ENCODE measurements around the gene MGAT4A.

DNA sequence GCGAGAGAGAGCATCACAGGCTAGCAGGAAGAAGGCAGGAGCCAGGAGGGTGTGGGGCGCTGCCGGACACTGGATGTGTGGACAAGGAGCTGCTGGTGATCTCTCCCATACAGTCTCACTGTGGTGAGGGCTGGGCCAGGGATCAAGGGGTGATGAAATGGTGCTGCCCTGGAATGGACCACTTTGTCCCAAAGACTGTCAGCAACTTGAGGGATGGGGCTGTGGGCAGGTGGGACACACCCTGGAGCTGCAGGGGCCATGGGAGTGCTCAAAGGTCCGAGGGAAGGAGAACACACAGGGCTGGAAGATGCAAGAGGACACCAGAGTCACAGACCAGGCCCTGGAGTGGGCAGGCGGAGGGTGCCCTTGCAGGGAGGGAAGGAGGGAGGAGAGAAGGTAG lies 160.6 kb downstream of the MGAT4A start:
- no peak for TF ChIP-seq ARNTL (CRISPR knock-in tag; IDR thresholded peaks at IDR 0.05; ENCODE audit: borderline replicate concordance, low read depth)
- TF ChIP-seq, protein P1, sequence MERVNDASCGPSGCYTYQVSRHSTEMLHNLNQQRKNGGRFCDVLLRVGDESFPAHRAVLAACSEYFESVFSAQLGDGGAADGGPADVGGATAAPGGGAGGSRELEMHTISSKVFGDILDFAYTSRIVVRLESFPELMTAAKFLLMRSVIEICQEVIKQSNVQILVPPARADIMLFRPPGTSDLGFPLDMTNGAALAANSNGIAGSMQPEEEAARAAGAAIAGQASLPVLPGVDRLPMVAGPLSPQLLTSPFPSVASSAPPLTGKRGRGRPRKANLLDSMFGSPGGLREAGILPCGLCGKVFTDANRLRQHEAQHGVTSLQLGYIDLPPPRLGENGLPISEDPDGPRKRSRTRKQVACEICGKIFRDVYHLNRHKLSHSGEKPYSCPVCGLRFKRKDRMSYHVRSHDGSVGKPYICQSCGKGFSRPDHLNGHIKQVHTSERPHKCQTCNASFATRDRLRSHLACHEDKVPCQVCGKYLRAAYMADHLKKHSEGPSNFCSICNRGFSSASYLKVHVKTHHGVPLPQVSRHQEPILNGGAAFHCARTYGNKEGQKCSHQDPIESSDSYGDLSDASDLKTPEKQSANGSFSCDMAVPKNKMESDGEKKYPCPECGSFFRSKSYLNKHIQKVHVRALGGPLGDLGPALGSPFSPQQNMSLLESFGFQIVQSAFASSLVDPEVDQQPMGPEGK (CRISPR knock-in tag; IDR thresholded peaks at IDR 0.05; ENCODE audit: borderline replicate concordance), result no peak
- TF ChIP-seq TCF4 (CRISPR knock-in tag; IDR thresholded peaks at IDR 0.05; ENCODE audit: borderline replicate concordance), result no peak
- TF ChIP-seq TOX (CRISPR knock-in tag; IDR thresholded peaks at IDR 0.05; ENCODE audit: borderline replicate concordance), result no peak
- TF ChIP-seq ZFP30 (CRISPR knock-in tag; IDR thresholded peaks at IDR 0.05), result no peak
- no peak for TF ChIP-seq PPARA (CRISPR knock-in tag; IDR thresholded peaks at IDR 0.05; ENCODE audit: borderline replicate concordance)
